Measurements from ENCODE around the gene TGFBR3L.

DNA sequence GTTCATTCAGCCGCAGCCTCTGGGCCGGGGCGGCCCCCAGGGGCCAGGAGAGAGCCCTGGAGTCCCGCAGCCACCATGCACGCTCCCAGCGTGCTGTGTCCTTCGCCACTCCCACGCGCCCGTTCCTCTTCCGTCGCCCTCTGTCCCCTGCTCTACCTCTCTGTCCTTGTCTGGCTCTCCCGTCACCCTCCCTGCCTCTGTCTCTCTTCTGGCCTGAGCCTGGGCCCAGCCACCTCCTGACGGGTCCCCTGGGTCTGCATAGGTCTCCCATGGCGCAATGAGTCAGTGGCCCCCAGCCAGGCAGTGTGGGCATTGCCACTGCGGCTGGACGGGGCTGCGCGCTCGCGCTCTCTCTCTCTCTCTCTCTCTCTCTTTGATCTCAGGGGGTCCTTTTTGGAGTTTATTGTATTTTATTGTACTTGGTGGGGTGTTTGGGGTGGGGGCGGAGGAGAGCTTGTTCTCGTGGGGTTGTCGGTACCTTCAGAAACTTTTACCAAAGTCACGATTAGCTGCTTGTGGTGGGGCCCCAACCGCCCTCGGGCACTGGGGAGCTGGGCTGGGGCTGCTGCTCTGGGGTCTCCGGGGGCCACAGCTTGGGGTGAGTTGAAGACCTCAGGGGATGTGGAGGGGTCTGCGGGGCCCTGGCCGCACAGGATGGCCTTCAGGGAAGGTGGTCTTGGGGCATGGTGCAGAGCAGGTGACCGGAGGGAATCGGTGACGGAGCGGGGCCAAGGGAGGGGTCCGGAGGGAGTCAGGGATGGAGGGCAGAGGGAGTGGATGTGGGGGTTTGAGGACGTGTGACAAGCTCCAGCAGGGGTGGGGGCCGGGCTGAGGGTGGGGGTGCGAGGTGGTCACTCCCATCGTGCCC, 1.7 kb upstream of the TGFBR3L start:
- TF ChIP-seq, protein P1, sequence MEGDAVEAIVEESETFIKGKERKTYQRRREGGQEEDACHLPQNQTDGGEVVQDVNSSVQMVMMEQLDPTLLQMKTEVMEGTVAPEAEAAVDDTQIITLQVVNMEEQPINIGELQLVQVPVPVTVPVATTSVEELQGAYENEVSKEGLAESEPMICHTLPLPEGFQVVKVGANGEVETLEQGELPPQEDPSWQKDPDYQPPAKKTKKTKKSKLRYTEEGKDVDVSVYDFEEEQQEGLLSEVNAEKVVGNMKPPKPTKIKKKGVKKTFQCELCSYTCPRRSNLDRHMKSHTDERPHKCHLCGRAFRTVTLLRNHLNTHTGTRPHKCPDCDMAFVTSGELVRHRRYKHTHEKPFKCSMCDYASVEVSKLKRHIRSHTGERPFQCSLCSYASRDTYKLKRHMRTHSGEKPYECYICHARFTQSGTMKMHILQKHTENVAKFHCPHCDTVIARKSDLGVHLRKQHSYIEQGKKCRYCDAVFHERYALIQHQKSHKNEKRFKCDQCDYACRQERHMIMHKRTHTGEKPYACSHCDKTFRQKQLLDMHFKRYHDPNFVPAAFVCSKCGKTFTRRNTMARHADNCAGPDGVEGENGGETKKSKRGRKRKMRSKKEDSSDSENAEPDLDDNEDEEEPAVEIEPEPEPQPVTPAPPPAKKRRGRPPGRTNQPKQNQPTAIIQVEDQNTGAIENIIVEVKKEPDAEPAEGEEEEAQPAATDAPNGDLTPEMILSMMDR (conservative IDR thresholded peaks at IDR 0.05; ENCODE audit: low read depth, low read length) = no peak
- TF ChIP-seq BHLHE40 (IDR thresholded peaks at IDR 0.05; ENCODE audit: low read depth, low read length) = no peak
- TF ChIP-seq MAZ (IDR thresholded peaks at IDR 0.05; ENCODE audit: borderline replicate concordance, low read depth, low read length) = no peak
- no peak for TF ChIP-seq MXI1 (IDR thresholded peaks at IDR 0.05; ENCODE audit: borderline replicate concordance, low read depth, low read length)
- TF ChIP-seq POLR2A (IDR thresholded peaks at IDR 0.05; ENCODE audit: low read depth, low read length) = no peak
- TF ChIP-seq MAFK (IDR thresholded peaks at IDR 0.05; ENCODE audit: low read depth, low read length) = no peak
- no peak for TF ChIP-seq ELK1 (IDR thresholded peaks at IDR 0.05; ENCODE audit: borderline replicate concordance, low read depth, low read length)
- no peak for TF ChIP-seq RFX5 (IDR thresholded peaks at IDR 0.05; ENCODE audit: low read depth, low read length)
- TF ChIP-seq, protein P2, sequence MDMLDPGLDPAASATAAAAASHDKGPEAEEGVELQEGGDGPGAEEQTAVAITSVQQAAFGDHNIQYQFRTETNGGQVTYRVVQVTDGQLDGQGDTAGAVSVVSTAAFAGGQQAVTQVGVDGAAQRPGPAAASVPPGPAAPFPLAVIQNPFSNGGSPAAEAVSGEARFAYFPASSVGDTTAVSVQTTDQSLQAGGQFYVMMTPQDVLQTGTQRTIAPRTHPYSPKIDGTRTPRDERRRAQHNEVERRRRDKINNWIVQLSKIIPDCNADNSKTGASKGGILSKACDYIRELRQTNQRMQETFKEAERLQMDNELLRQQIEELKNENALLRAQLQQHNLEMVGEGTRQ (IDR thresholded peaks at IDR 0.05; ENCODE audit: low read depth, low read length) = no peak
- no peak for TF ChIP-seq RAD21 (IDR thresholded peaks at IDR 0.05; ENCODE audit: low read length)
- TF ChIP-seq SMC3 (IDR thresholded peaks at IDR 0.05; ENCODE audit: low read depth, low read length) = no peak
- no peak for TF ChIP-seq FOS (IDR thresholded peaks at IDR 0.05; ENCODE audit: low read depth, low read length)
- TF ChIP-seq NFE2L2 (IDR thresholded peaks at IDR 0.05; ENCODE audit: low read depth, low read length) = no peak

Data from IMR-90 (cell line).